ENCODE measurements around the gene SFRP2.

The SFRP2 gene

DNA sequence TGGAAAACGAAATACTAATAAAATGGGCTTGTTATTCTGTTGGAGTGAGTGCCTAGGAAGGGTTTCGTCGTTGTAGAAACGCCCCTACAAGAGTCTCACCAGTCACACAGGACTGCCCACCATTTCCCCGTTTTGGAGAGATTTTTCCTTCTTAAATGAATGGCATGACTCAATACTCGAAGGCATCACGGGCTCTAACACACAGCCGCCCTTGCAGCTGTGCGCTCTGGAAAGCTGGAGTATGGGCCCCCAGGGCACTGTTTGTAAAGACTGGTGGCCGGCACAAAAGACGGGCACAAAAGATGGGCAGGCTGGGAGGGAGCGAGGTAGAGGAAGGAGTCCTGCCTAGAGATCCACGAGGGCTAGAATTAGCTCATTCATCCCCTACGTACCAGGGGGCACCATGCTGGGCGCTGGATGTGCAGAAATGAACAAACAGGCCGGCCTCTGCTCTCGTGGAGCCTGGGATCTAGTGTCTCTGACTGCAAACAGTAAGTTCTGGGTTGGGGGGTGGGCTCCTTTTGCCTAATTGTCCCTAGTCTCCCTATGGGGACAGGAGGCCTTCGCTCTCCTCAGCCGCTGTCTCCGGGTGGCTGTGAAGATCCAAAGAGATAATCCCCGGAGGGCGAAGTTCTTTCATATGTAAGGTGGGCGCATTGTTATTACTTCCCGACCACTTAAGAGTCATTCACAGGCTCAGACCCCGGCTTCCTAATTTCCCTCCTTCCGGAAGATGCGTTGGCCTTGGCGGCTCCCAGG, 1.0 kb upstream of the SFRP2 start:
- TF ChIP-seq GATA1 (IDR thresholded peaks at IDR 0.05; ENCODE audit: low read depth, low read length): no peak
- TF ChIP-seq POLR2A (IDR thresholded peaks at IDR 0.05; ENCODE audit: low read length): no peak
- no peak for DNase-seq

DNA sequence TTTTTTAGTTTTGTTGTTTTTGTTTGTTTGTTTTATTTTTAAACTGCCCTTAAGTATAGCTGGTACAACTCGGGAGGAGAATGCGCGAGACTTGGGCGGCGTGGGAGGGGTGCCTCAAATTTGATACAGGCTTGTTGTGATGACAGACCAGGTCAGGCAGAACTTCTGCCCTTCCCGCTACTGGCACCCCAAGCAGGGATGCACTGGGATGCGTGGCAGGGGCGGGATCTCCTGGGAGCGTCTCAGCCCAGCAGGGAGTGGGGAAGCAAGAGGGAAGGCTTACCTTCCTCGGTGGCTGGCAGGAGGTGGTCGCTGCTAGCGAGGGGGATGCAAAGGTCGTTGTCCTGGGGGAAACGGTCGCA, 851 bp downstream of the SFRP2 start:
- DNase-seq: no peak
- TF ChIP-seq POLR2A (IDR thresholded peaks at IDR 0.05; ENCODE audit: low read length) (no peak), GATA1 (IDR thresholded peaks at IDR 0.05; ENCODE audit: low read depth, low read length) (no peak)

DNA sequence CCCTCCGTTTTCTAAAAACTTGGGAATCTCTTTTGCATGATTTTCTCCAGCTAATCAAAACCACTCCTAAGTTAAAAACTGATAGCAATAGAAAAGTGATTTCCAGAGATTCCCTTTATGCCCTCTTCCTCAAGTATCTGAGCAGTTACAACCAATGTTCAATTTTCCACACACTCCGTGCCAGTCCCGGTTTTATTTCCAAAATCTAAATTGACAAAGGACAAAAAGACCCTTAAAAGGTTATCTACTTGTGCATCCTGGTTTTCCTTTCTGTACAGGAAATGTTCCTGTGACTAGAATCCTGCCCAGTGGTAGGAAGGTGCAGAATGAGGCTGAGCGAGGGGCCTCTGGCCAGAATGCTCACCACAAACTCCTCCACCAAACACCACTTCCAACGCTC, 1.3 kb downstream of the SFRP2 start:
- no peak for DNase-seq
- TF ChIP-seq GATA1 (IDR thresholded peaks at IDR 0.05; ENCODE audit: low read depth, low read length) (no peak), POLR2A (IDR thresholded peaks at IDR 0.05; ENCODE audit: low read length) (no peak)

DNA sequence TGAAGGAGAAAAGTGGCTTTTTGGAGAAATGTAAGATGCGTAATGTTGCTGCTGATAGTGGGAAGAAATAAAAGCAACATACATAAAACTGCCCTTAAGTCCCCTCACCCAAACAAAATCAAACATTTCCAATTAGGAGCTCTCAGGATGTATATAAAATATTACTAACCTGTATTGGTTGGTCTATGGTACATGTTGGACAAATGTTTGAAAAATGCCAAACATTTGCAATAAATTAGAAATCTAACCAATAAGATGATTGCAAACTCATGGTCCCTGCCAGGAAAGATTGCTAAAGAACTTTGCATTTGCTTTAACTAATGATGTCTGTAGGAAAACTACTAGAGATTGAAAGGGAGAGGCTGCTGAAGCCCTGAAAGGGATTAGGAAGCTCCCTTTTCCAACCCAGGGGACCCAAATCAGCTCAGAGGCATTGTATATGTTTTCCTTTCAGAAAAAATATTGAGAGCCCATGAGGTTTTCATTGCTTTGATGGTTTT, 1.8 kb downstream of the SFRP2 start:
- no peak for TF ChIP-seq GATA1 (IDR thresholded peaks at IDR 0.05; ENCODE audit: low read depth, low read length)
- no peak for TF ChIP-seq POLR2A (IDR thresholded peaks at IDR 0.05; ENCODE audit: low read length)
- no peak for DNase-seq

DNA sequence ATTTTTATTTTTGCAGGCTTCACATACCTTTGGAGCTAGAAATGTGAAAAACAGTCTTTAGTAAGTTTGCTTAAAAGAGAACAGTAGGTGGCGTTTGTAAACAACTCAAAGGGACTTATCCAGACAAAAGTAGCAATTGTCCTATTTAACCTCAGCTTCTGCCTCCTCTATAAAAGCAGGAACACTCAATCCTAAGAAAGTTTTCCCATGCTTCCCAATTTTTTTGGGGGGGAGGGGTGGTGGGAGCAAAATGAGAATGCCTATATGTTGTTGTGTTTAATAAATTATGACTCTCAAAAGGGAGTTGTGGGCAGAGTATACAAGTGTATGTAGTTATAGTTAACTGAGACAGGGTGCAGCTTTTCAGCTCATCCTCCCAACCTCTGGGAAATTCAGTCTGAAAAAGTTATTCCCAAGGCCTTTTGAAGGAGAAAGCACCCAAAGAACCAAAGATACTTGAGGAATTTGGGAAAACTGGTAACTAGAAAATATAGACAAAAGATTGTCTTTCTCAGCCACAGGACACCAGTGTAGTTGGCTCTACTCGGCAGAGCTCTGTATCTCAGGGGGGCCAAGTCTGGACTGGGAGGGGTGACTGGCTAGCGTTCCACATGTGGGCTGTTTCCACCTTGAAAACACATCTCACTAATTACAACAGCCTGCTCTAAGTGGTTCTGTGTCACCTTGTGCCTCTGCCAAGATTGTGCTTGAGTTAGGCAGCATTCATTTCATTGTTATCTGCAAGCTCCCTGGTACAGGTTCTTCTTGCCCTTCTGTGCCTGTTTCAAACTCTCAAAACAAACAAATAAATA, 2.8 kb downstream of the SFRP2 start:
- DNase-seq: peak; percentile 25 to 41
- TF ChIP-seq GATA1 (IDR thresholded peaks at IDR 0.05; ENCODE audit: low read depth, low read length): no peak
- TF ChIP-seq POLR2A (IDR thresholded peaks at IDR 0.05; ENCODE audit: low read length): no peak

DNA sequence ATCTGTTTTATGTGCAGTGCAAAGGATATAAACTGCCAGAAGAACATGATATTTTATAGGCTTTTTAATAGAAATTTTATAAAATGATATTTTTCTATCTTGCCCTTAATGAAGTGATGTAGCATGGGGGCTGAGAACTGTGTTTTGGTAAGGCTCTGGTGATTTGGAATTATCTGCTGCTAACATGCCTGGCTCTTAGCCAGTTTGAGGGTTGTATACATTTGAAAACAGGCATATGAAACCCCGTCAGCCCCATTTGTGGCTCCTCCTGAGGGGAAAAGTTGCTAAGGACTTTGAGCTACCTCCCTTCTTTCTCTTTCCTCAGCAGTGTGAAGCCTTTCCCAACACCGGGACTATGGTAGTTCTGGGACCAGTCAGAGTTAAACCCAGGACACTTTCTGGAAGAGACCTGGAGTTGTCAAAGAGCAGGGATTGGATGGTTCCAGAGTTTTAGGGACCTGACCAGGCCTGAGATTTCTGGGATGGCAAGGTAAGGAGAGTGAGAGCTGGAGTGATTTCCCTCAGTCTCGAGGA, 4.7 kb downstream of the SFRP2 start:
- no peak for TF ChIP-seq GATA1 (IDR thresholded peaks at IDR 0.05; ENCODE audit: low read depth, low read length)
- TF ChIP-seq POLR2A (IDR thresholded peaks at IDR 0.05; ENCODE audit: low read length): no peak
- DNase-seq: peak; percentile 60 to 62

DNA sequence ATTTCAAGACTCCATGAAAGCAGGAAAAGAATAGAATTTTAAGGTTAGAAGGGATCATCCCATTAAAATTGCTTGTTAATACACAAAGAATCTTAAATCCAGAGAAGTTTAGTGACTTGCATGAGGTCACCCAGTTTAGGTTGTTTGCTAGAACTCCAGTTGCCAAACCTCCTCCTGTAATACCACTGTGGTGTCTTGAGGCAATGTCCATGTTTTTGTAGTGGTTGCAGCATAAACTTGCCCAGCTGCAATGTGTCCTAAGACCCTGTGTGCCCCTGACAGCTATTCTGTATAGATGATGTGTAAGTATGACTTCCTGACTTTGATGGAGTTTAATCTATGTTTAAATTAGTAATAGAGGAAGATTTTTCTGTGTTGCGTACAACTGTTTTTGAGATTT, 6.3 kb downstream of the SFRP2 start:
- TF ChIP-seq GATA1 (IDR thresholded peaks at IDR 0.05; ENCODE audit: low read depth, low read length) (no peak), POLR2A (IDR thresholded peaks at IDR 0.05; ENCODE audit: low read length) (no peak)
- no peak for DNase-seq

DNA sequence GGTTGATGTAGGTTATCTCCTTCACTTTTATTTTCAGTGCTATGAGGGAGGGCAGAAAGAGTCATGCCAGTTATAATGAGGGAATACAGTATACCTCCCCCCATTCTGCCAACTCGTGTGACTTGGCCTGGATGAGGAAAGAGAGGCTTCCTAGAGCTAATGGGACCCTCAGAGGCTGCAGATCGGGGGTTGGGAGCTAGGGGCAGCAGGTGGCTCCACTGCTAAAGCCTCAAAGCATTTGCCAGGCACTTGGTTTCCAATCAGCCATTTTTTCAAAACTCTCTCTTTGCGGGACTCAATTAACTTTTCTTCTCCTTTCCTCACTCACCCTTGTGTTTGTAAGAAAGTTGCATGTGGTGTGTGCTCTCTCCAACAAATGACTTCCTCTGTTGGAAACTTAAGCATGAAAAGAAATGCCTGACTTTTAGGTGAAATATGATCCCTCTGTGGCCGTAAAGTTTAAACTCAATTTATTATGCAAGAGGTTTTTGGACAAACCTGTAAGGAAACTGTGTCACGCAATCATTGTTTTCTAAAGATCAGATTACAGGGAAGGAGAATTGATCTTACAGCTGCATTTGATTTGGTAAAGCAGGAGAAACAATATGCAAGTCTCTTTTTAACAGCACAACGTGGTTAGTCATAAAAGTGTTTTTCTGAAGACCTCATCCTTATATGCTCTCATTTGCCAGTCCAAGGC, 7.0 kb downstream of the SFRP2 start:
- DNase-seq: no peak
- TF ChIP-seq POLR2A (IDR thresholded peaks at IDR 0.05; ENCODE audit: low read length) (no peak), GATA1 (IDR thresholded peaks at IDR 0.05; ENCODE audit: low read depth, low read length) (no peak)

DNA sequence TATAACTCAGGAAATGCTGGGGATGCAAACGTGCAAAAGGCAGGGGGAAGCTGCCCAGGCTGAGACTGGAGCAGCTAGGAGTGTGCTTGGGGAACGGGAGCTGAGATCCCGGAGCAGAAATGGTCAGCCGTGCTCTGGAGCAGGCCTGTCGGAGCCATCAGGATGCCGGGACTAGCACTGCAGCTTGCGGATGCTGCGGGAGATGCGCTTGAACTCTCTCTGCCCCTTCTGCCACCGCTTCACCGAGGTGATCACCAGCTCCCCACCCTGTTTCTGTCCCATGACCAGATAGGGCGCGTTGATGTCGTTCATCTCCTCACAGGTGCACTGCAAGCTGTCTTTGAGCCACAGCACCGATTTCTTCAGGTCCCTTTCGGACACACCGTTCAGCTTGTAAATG, 7.6 kb downstream of the SFRP2 start:
- TF ChIP-seq GATA1 (IDR thresholded peaks at IDR 0.05; ENCODE audit: low read depth, low read length) (no peak), POLR2A (IDR thresholded peaks at IDR 0.05; ENCODE audit: low read length) (no peak)
- DNase-seq: no peak

DNA sequence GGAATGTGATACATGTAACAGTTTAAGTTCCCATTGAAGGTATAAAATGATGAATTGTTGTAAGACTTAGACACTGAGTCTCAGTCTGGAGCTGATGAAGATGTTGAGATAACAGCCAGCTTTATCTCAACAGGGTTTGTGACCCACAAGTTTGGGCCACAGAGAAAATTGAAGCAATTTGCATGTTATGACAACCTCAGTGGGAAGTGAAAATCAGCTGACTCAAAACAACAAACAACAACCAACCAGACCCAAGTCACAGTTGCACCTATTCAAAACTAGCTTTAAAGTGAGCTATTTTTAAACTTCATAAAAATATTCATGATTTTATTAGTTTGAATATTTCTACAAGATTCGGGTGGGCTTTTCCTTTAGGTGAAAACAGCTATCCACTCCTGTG, 8.0 kb downstream of the SFRP2 start:
- TF ChIP-seq POLR2A (IDR thresholded peaks at IDR 0.05; ENCODE audit: low read length) (no peak), GATA1 (IDR thresholded peaks at IDR 0.05; ENCODE audit: low read depth, low read length) (no peak)
- no peak for DNase-seq

DNA sequence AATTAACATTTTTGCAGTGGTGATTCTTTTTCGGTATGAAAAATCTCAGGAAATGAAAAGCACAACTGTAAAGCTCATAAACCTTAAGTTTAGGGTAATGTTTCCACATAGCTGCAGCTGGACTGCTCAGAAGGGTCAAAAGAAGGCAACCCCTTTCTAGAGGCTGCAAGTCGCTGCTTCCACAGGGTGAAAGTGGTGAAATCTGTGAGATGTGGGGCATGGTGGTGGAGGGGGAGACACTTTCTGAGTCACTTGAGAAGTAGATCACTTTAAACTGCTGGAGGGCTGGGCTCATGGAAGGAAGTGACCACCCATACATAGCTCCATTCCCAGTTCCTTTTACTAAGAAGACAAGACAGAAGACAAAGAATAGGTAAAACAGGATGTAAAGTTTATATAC, 8.7 kb downstream of the SFRP2 start:
- no peak for TF ChIP-seq GATA1 (IDR thresholded peaks at IDR 0.05; ENCODE audit: low read depth, low read length)
- no peak for TF ChIP-seq POLR2A (IDR thresholded peaks at IDR 0.05; ENCODE audit: low read length)
- DNase-seq: no peak

DNA sequence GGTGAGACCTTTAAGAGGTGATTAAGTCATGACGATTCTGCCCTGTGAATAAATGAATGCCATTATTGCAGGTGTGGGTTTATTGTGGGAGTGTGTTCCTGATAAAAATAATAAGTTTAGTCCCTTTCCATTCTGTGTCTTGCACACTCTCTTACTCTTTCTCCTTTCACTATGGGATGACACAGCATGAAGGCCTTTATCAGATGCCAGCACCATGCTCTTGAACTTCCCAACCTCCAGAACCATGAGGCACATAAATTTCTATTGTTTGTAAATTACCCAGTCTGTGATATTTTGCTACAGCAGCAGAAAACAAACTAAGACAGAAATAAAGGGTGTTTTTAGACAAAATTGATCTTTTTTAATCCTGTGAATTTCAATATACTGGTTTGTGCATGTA, 10.5 kb downstream of the SFRP2 start:
- DNase-seq: no peak
- TF ChIP-seq GATA1 (IDR thresholded peaks at IDR 0.05; ENCODE audit: low read depth, low read length) (no peak), POLR2A (IDR thresholded peaks at IDR 0.05; ENCODE audit: low read length) (no peak)

DNA sequence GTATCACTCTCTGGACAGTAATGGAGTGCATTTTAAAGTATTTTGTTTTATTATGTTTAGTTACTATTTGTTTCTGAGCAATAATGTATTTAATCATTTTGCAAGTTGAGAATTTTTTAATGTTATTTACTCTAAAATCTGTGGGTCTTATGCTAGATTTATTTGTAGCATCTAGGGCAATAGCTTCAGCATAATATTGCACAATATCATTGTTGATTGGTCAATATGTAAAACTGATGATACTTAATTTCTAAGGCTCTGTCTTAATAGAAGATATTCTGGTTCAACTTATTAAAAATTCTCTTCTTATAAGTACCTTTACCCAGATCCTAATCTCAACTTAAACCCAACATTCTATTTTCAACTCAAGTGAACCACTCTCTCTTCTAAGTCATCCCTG, 11.5 kb downstream of the SFRP2 start:
- DNase-seq: no peak
- TF ChIP-seq GATA1 (IDR thresholded peaks at IDR 0.05; ENCODE audit: low read depth, low read length) (no peak), POLR2A (IDR thresholded peaks at IDR 0.05; ENCODE audit: low read length) (no peak)

DNA sequence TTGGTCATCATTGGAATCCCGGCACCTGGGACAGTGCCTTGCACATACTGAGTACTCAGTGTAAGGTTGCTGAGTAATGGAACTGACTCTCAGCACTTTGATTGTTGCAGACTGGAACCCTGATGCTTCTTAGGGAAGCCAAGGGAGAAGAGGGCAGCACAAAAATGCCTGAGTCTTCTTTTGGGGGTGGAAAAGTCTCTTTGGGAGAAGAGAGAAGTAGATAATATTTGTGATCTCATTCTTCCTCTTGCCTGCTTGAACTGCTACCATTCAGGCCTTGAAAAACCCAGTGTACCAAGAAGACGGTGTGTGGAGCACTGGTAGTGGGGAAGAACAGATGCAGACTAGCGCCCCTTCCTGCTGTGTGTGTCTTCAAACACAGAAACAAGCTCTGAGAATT, 12.3 kb downstream of the SFRP2 start:
- TF ChIP-seq GATA1 (IDR thresholded peaks at IDR 0.05; ENCODE audit: low read depth, low read length) (no peak), POLR2A (IDR thresholded peaks at IDR 0.05; ENCODE audit: low read length) (no peak)
- DNase-seq: no peak

All from erythroblast (primary cell).